Suprapubic skin (tissue), 4 donors: ENCODE results near the gene SMG6.

Source experiments
- CTCF ChIP-seq, 2 donors: fragments of 200-600 bp in 1 of 2; fragments of 450-650 bp in 1 of 2; sonication (generic) in 1 of 2; IDR thresholded peaks; one replicate each; pipeline ENCODE4 v1.5.1; 2016 to 2019; ENCODE audit warnings: antibody characterized with exemption in 2 of 2, mild to moderate bottlenecking in 1 of 2, moderate library complexity in 1 of 2
- EP300 ChIP-seq: sonication (generic); formaldehyde crosslinking; IDR thresholded peaks from one replicate; pipeline ENCODE4 v1.6.1; 2017; ENCODE audit warnings: antibody characterized with exemption
- POLR2A ChIP-seq, 2 donors: fragments of 450-650 bp; IDR thresholded peaks; one replicate each; pipeline ENCODE4 v1.6.1; 2017; ENCODE audit warnings: antibody characterized with exemption in 2 of 2, mild to moderate bottlenecking in 2 of 2, moderate library complexity in 2 of 2
- POLR2AphosphoS5 ChIP-seq, 3 donors: sonication (generic); formaldehyde crosslinking; IDR thresholded peaks; one replicate each; pipeline ENCODE4 v1.6.1; 2017; ENCODE audit warnings: antibody characterized with exemption in 3 of 3

- TF ChIP-seq CTCF (IDR thresholded peaks at IDR 0.05): no peak
- no peak for TF ChIP-seq POLR2AphosphoS5 (IDR thresholded peaks at IDR 0.05)
- TF ChIP-seq EP300: no peak
- TF ChIP-seq POLR2A (IDR thresholded peaks at IDR 0.05): no peak
These were observed 252.3 kb downstream of the SMG6 start for GRCh38 chr17:2051061-2051932.
